Glomerular endothelial cell (primary cell): ENCODE data around the gene SRSF4. TPM values are rescaled to one million over a fixed set of nuclear protein-coding genes. Genes with fewer than 3 reads are reported as not detected.

Experiments used
- DNase-seq: peaks from one replicate; pipeline ENCODE4 v3.0.0-alpha.2; 2011; ENCODE audit warnings: low read depth, low spot score; ENCODE audit errors: extremely low read depth
- total RNA-seq: library from RNA; depleted of rRNA; stranded (reverse); fragments of >200 nt; gene quantifications from 2 replicates; pipeline ENCODE4 v1.2.3, GENCODE V29; 2015

Gene SRSF4
- total RNA-seq, 1 donor from 2014 or later = 61.3 TPM

- DNase-seq = no peak
Measured at GRCh38 chr1:29099286-29099685, 82.4 kb downstream of the SRSF4 start.

Other genes with a start within 250 kb of the SRSF4 start
- 0.41 and 2.4 TPM in 2 replicates for gene TMEM200B, start 58.0 kb downstream of the SRSF4 start, total RNA-seq
- 25.1 and 26.7 TPM in 2 replicates for gene MECR, start 49.0 kb upstream of the SRSF4 start, total RNA-seq
- gene PTPRU, start 54.6 kb upstream of the SRSF4 start, total RNA-seq = 19.4 and 38.9 TPM in 2 replicates